HG03108 (cell line): Measurements from ENCODE around the gene UBA5.

Experiments used
- ATAC-seq: cut with Tn5 transposase; IDR thresholded peaks from one replicate; pipeline ENCODE4 v1.9.1; 2021; ENCODE audit warnings: moderate library complexity; ENCODE audit not compliant: unreplicated experiment

UBA5 gene

GRCh38 chr3:132652640-132653270 lies 7.4 kb upstream of the UBA5 start:
- no peak for ATAC-seq

GRCh38 chr3:132654190-132654589 lies 5.9 kb upstream of the UBA5 start:
- no peak for ATAC-seq

- ATAC-seq: no peak
Observed at GRCh38 chr3:132654721-132655120, 5.4 kb upstream of the UBA5 start.

GRCh38 chr3:132655471-132655870 lies 4.7 kb upstream of the UBA5 start:
- no peak for ATAC-seq

GRCh38 chr3:132657869-132658747 lies 2.0 kb upstream of the UBA5 start:
- no peak for ATAC-seq

GRCh38 chr3:132659000-132659364 lies 1.1 kb upstream of the UBA5 start:
- ATAC-seq: no peak

GRCh38 chr3:132659365-132660051 lies 621 bp upstream of the UBA5 start, which contains the start of gene ACAD11:
ACAD11 (minus strand) TSS chr3:132659809; CDS start chr3:132659751, 58 bp downstream.
- ATAC-seq: peak; percentile 53

- ATAC-seq: no peak
Observed at GRCh38 chr3:132660811-132661070, 612 bp downstream of the UBA5 start.

GRCh38 chr3:132661101-132661500 lies 972 bp downstream of the UBA5 start:
- ATAC-seq: no peak

GRCh38 chr3:132662212-132662611 lies 2.1 kb downstream of the UBA5 start:
- no peak for ATAC-seq

- no peak for ATAC-seq
Observed at GRCh38 chr3:132665230-132665745, 5.2 kb downstream of the UBA5 start.

GRCh38 chr3:132669256-132669777 lies 9.2 kb downstream of the UBA5 start:
- ATAC-seq: no peak

GRCh38 chr3:132675408-132675807 lies 15.3 kb downstream of the UBA5 start:
- no peak for ATAC-seq

- ATAC-seq: no peak
Observed at GRCh38 chr3:132679911-132680310, 19.8 kb downstream of the UBA5 start.

- ATAC-seq: no peak
Observed at GRCh38 chr3:132681421-132681820, 21.3 kb downstream of the UBA5 start.

- no peak for ATAC-seq
Observed at GRCh38 chr3:132682201-132682600, 22.1 kb downstream of the UBA5 start.

- no peak for ATAC-seq
Observed at GRCh38 chr3:132690040-132690439, 29.9 kb downstream of the UBA5 start.

- no peak for ATAC-seq
Observed at GRCh38 chr3:132694991-132695390, 34.9 kb downstream of the UBA5 start.

- no peak for ATAC-seq
Observed at GRCh38 chr3:132695422-132695821, 35.3 kb downstream of the UBA5 start.

GRCh38 chr3:132703733-132704132 lies 43.6 kb downstream of the UBA5 start:
- no peak for ATAC-seq

GRCh38 chr3:132709761-132710160 lies 49.6 kb downstream of the UBA5 start:
- no peak for ATAC-seq

GRCh38 chr3:132710311-132710710 lies 50.2 kb downstream of the UBA5 start:
- ATAC-seq: no peak
